MM.1S (cell line): Measurements from ENCODE around the gene RPGRIP1L.

Source experiments
- DNase-seq: peaks from one replicate; pipeline ENCODE4 v3.0.0-alpha.2; 2015
- H2AFZ ChIP-seq: fragments of 300-600 bp; sonication (generic); 2 replicates; pipeline ENCODE4 v1.6.0; 2016; ENCODE audit warnings: antibody characterized with exemption, low read length
- H3F3A ChIP-seq: fragments of 300-600 bp; sonication (generic); 2 replicates; pipeline ENCODE4 v1.6.1; 2016; ENCODE audit warnings: mild to moderate bottlenecking, antibody characterized with exemption, low read length, moderate library complexity, mixed read lengths; ENCODE audit not compliant: insufficient read depth
- H3K27ac ChIP-seq: fragments of 300-600 bp; sonication (generic); 2 replicates; pipeline ENCODE4 v1.5.1; 2016; ENCODE audit warnings: mild to moderate bottlenecking, low read length
- H3K27me3 ChIP-seq: fragments of 300-600 bp; sonication (generic); replicated peaks from 2 replicates; pipeline ENCODE4 v1.6.0; 2016; ENCODE audit warnings: low read length; ENCODE audit not compliant: insufficient read depth
- H3K36me3 ChIP-seq: fragments of 300-600 bp; sonication (generic); replicated peaks from 2 replicates; pipeline ENCODE4 v1.6.1; 2016; ENCODE audit warnings: mild to moderate bottlenecking, low read length, mixed read lengths; ENCODE audit not compliant: insufficient read depth
- H3K4me1 ChIP-seq: fragments of 300-600 bp; sonication (generic); 2 replicates; pipeline ENCODE4 v1.6.1; 2016; ENCODE audit warnings: low read length, mixed read lengths
- H3K4me2 ChIP-seq: fragments of 300-600 bp; sonication (generic); 2 replicates; pipeline ENCODE4 v1.6.0; 2016; ENCODE audit warnings: low read depth, low read length
- H3K4me3 ChIP-seq: fragments of 300-600 bp; sonication (generic); 2 replicates; pipeline ENCODE4 v1.5.1; 2016; ENCODE audit warnings: low read length, mixed read lengths
- H3K79me2 ChIP-seq: fragments of 300-600 bp; sonication (generic); 2 replicates; pipeline ENCODE4 v1.6.1; 2016; ENCODE audit warnings: mixed run types, low read length, mixed read lengths
- H3K9ac ChIP-seq: fragments of 300-600 bp; sonication (generic); 2 replicates; pipeline ENCODE4 v1.6.1; 2016; ENCODE audit warnings: low read length, mixed read lengths
- H3K9me2 ChIP-seq: fragments of 300-600 bp; sonication (generic); replicated peaks from 2 replicates; pipeline ENCODE4 v1.6.1; 2016; ENCODE audit warnings: mild to moderate bottlenecking, low read length, mixed read lengths; ENCODE audit not compliant: insufficient read depth
- H3K9me3 ChIP-seq: fragments of 300-600 bp; sonication (generic); replicated peaks from 2 replicates; pipeline ENCODE4 v1.6.1; 2016; ENCODE audit warnings: mild to moderate bottlenecking, low read length, mixed read lengths; ENCODE audit not compliant: insufficient read depth
- H4K20me1 ChIP-seq: fragments of 300-600 bp; sonication (generic); 2 replicates; pipeline ENCODE4 v1.6.1; 2016; ENCODE audit warnings: mild to moderate bottlenecking, low read length, moderate library complexity, mixed read lengths; ENCODE audit not compliant: insufficient read depth
- CTCF ChIP-seq: fragments of 300-600 bp; sonication (generic); IDR thresholded peaks from 2 replicates; pipeline ENCODE4 v1.5.1; 2016; ENCODE audit warnings: antibody characterized with exemption, low read length, mixed read lengths
- EZH2 ChIP-seq: fragments of 300-600 bp; sonication (generic); optimal IDR thresholded peaks from 2 replicates; pipeline ENCODE3; 2017; ENCODE audit warnings: low read depth, mild to moderate bottlenecking, antibody characterized with exemption, low read length, mixed read lengths
- EZH2phosphoT487 ChIP-seq: fragments of 300-600 bp; sonication (generic); IDR thresholded peaks from 2 replicates; pipeline ENCODE4 v1.6.1; 2018; ENCODE audit warnings: antibody characterized with exemption, low read length

The RPGRIP1L gene

GRCh38 chr16:53598511-53599275, 105.0 kb downstream of the RPGRIP1L start:
- Histone ChIP-seq H3K9me3 (no peaks in the 10 kb centered on the region), H3K4me3 (no peak overlapping the region), H3K4me1 (no peaks in the 10 kb centered on the region), H3K9me2 (no peaks in the 10 kb centered on the region), H3K4me2 (no peak overlapping the region), H3K79me2 (no peaks in the 10 kb centered on the region), H3K27ac (no peak overlapping the region), H3K36me3 (no peaks in the 10 kb centered on the region), H3F3A (no peaks in the 10 kb centered on the region), H2AFZ (no peak overlapping the region), H3K9ac (no peak overlapping the region), H3K27me3 (no peaks in the 10 kb centered on the region), H4K20me1 (no peaks in the 10 kb centered on the region)
- DNase-seq = no peak
- TF ChIP-seq CTCF = no peak
- TF ChIP-seq EZH2 = no peak
- no peak for TF ChIP-seq EZH2phosphoT487

GRCh38 chr16:53597776-53598175, 105.9 kb downstream of the RPGRIP1L start:
- no peak for TF ChIP-seq EZH2phosphoT487
- TF ChIP-seq CTCF = no peak
- no peak for TF ChIP-seq EZH2
- H3K4me1 ChIP-seq = no peaks in the 10 kb centered on the region
- H4K20me1 ChIP-seq = no peaks in the 10 kb centered on the region
- no peaks in the 10 kb centered on the region for H3K36me3 ChIP-seq
- H3K27me3 ChIP-seq = no peaks in the 10 kb centered on the region
- no peak overlapping the region for H3K9ac ChIP-seq
- no peaks in the 10 kb centered on the region for H3K9me2 ChIP-seq
- no peaks in the 10 kb centered on the region for H3F3A ChIP-seq
- no peak overlapping the region for H2AFZ ChIP-seq
- no peak overlapping the region for H3K4me3 ChIP-seq
- no peaks in the 10 kb centered on the region for H3K9me3 ChIP-seq
- H3K27ac ChIP-seq = no peak overlapping the region
- H3K4me2 ChIP-seq = no peak overlapping the region
- H3K79me2 ChIP-seq = no peaks in the 10 kb centered on the region
- DNase-seq = no peak

GRCh38 chr16:53588081-53588648, 115.5 kb downstream of the RPGRIP1L start:
- TF ChIP-seq EZH2phosphoT487 (no peak), EZH2 (no peak), CTCF (no peak)
- no peak for DNase-seq
- Histone ChIP-seq H3K4me1 (no peaks in the 10 kb centered on the region), H3K27me3 (no peaks in the 10 kb centered on the region), H3K79me2 (no peaks in the 10 kb centered on the region), H3K9me2 (no peaks in the 10 kb centered on the region), H3K27ac (no peak overlapping the region), H3K4me2 (no peak overlapping the region), H4K20me1 (no peaks in the 10 kb centered on the region), H3F3A (no peaks in the 10 kb centered on the region), H3K9me3 (no peaks in the 10 kb centered on the region), H3K4me3 (no peak overlapping the region), H2AFZ (no peak overlapping the region), H3K9ac (no peak overlapping the region), H3K36me3 (no peaks in the 10 kb centered on the region)
